ENCODE results near the gene SAP30.

Gene SAP30, protein sequence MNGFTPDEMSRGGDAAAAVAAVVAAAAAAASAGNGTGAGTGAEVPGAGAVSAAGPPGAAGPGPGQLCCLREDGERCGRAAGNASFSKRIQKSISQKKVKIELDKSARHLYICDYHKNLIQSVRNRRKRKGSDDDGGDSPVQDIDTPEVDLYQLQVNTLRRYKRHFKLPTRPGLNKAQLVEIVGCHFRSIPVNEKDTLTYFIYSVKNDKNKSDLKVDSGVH

GRCh38 chr4:173370477-173371291 lies at the start of gene SAP30:
Gene SAP30 (plus strand): TSS chr4:173370954. CDS start chr4:173371183, 229 bp downstream.
- peak; percentile 95 to 96 for DNase-seq

DNA sequence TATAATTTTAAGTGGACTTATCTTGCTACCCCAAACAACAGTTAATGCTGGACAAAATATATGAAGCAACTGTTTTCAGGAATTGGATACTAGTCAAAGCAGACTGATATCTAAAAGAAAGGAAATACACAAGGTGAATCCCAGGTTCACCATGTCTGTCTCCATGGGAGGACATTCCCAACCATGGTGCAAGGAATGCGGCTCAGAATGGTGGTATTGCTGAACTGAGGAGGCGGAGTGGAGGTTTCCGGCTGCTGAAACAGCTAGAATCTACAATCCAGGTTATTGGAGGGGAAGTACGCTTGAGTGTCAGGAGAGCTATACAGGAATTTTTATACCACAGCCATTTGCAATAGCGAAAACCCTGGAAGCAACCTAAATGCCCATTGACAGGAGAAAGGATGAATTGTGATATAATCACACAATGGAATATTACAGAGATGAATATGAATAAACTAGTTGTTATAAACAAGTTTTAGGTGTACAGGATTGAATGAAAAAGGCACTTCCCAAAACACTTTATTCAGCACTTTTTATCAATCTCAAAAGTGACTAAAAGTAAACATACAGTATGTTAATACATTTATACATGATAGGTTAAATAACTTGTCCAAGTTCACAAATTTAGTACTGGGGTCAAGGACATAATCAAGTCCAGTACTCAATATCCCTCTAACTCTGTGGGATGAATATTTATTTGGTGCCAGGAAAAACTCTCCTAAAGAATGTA lies 45.6 kb upstream of the SAP30 start:
- no peak for DNase-seq

DNA sequence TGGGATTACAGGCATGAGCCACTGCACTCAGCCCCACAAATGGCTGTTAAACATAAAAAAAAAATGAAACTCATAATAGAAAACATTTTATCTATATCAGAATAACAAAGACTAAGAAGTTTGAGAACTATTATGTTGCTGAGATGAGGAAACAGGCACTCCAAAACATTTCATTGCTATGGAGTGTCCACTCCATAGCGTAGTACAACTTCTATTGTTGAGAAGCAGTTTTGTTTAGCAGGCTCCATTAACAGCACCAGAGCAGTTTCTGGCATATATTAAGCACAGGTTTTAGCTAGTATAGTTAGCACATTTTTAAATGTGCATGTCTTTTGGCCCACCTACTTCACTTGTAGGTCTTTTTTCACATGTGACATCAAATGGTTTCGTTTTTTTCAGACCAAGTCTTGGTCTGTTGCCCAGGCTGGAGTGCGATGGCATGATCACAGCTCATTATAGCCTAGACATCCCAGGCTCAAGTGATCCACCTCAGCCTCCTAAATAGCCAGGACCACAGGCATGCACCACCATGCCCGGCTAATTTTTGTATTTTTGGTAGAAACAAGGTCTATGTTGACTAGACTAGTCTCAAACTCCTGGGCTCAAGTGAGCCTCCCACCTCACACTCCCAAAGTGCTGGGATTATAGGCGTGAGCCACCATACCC lies 42.4 kb upstream of the SAP30 start:
- no peak for DNase-seq

GRCh38 chr4:173330590-173330989 lies 40.2 kb upstream of the SAP30 start:
- no peak for DNase-seq

GRCh38 chr4:173332021-173332487 lies 38.7 kb upstream of the SAP30 start:
- DNase-seq: no peak

GRCh38 chr4:173332963-173333657 lies 37.6 kb upstream of the SAP30 start:
- DNase-seq: no peak

DNA sequence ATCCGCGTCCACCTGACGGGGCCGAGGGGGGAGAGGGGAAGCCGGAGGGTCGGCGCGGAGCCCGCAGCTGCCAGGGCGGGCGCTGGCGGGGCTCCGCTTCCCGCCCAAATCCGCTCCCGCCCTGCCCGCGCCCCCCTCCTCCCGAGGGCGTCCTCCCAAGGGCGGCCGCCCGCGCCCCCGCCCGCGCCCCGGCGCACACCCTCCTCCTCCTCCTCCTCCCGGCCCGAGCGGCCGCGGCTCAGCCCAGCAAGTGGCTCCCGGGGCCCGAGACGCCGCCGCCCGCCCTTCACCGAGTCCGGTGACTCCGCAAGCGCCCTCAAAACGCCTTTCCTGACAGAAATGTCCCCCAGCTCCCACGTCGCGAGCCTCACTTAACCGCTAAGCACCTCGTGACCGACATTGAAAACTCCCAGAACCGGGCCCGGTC lies 37.1 kb upstream of the SAP30 start:
- DNase-seq: no peak

GRCh38 chr4:173334085-173334890 lies 36.5 kb upstream of the SAP30 start, which contains the start of gene HMGB2:
Gene HMGB2 (minus strand): TSS chr4:173334358. CDS start chr4:173333649, 709 bp downstream.
- peak; percentile 98 to 99 for DNase-seq

GRCh38 chr4:173334891-173335752 lies 35.6 kb upstream of the SAP30 start:
- DNase-seq: peak; percentile 81 to 86

DNA sequence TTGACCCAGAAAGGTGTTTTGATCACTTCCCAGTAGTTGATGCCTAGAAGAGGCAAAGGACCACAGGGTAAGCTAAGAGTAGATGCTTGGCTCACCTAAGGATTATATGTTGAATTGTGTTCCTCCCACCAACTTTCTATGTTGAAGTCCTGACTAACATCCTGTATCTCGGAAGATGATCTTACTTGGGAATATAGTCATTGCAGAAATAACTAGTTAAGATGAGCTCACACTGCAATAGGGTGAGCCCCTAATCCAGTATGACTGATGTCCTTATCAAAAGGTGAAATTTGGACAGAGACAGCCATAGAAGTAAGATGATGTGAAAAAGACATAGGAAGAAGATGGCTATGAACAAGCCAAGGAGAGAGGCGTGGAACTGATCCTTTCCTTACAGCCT lies 33.3 kb upstream of the SAP30 start:
- no peak for DNase-seq

- no peak for DNase-seq
These were observed 26.8 kb upstream of the SAP30 start for GRCh38 chr4:173343832-173344397.

GRCh38 chr4:173345648-173346047 lies 25.1 kb upstream of the SAP30 start:
- no peak for DNase-seq

DNA sequence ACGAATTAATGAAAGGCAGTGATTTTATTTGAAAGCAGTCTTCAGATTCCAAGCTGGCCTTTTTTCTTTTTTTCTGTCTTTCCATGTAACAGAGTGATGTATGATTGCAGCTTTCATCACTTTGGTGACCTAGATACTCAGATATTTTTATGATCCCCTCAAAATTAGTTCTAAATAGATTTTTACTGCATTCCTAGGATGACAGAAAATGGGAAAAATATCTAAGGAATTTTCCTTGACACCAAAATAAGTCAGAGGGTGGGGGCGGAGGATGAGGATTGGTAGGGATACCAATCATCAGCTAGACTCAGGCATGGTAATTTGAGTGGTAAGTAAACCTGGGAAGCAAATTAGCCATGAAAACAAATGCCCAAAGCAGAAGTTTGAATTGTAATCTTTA lies 24.7 kb upstream of the SAP30 start:
- no peak for DNase-seq

GRCh38 chr4:173347467-173347866 lies 23.3 kb upstream of the SAP30 start:
- DNase-seq: no peak

GRCh38 chr4:173357939-173358338 lies 12.8 kb upstream of the SAP30 start:
- DNase-seq: no peak

DNA sequence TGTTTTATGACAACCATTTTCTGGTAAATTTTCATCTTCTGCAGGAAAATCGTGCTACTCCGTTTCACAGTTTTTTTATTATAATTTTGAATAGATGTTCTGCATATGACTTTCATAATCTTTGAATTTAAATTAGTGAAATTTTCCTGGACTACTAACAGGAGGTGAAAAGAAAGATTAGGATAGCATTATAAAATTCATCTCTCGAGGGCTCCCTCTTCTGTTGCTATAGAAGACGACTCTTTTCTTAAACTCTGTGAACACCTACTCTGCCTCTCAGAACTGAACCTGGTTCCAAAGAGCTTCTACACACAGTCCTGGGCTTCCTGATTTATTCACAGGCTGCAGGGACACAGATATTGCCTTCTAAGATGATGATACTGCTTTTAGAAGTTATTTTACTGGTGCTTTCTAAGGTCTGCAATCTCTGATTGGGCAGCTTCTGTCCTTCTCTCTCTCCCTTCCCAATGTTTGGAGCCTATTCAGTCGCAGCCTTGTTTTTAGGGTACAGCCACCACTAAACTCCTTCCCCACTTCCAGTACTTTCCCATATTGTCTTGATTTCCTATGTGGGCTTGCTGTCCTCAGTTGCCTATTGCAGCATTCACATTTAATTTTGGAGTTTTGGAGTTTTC lies 10.1 kb upstream of the SAP30 start:
- no peak for DNase-seq

- DNase-seq: no peak
These were observed 8.1 kb upstream of the SAP30 start for GRCh38 chr4:173362666-173363065.

DNA sequence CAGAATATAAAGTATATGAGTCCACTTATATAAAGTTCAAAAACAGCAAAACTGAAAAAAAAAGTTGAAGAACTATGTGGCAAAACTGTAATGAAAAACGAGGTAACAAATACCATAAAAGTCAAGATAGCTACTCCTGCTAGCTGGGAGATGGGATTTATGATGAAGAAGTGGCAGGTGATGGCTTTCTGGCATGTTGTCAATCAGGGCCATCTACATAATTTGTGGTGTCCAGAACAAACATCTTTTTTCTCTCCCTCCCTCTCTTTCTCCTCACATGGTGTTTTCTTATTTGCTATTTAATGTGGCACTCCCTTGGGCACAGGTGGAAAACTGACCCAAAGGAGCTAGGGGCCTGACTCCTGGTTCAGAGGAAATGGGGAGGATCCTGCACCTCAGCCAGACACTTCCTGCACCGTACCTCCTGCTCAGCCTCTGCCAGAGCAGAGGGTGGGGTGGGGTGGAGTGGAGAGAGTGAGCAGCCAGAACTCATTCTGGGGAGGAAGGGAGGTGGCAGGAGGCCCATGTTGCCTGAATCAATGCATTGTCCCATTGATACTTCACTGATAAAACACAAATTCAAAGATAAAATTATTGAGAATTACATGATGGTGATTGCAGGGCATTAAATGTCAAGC lies 5.3 kb upstream of the SAP30 start:
- no peak for DNase-seq

DNA sequence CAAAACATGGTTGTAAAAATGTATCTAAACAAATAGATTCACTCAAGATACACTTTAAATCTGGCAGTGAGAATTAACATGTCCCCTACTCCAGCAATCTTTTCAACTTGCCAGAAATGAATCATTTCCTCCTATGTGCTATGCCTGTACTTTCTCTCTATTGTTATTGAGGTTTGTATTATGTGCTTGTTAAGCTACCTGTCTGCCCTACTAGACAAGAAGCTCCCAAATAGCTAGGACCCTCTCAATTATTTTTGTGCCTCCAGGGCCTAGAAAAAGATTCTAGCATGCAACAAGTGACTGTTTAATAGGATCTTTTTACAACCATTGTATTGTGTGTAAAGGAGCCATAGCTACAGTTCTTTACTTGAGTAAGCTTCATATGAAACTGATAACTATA lies 3.5 kb upstream of the SAP30 start:
- no peak for DNase-seq

Data from NCI-H1930 (cell line).